Ovary (tissue), 3 donors: ENCODE measurements around the gene PRSS1.

ENCODE experiments used
- EP300 ChIP-seq: sonication (generic); formaldehyde crosslinking; IDR thresholded peaks from one replicate; pipeline ENCODE4 v1.6.1; 2017; ENCODE audit warnings: antibody characterized with exemption
- POLR2A ChIP-seq: fragments of 450-650 bp; IDR thresholded peaks from one replicate; pipeline ENCODE4 v1.6.1; 2017; ENCODE audit warnings: antibody characterized with exemption, mild to moderate bottlenecking, moderate library complexity
- TF ChIP-seq, protein P1 (sequence below), 3 donors: fragments of 450-650 bp in 2 of 3; fragments of 200-600 bp in 1 of 3; IDR thresholded peaks; one replicate each; pipeline versions ENCODE4 v1.5.1 to v1.8.0; 2016 to 2022; ENCODE audit warnings: antibody characterized with exemption in 3 of 3, mild to moderate bottlenecking in 1 of 3
- donor health status: DM: no; HTN: no; CAD: no.

DNA sequence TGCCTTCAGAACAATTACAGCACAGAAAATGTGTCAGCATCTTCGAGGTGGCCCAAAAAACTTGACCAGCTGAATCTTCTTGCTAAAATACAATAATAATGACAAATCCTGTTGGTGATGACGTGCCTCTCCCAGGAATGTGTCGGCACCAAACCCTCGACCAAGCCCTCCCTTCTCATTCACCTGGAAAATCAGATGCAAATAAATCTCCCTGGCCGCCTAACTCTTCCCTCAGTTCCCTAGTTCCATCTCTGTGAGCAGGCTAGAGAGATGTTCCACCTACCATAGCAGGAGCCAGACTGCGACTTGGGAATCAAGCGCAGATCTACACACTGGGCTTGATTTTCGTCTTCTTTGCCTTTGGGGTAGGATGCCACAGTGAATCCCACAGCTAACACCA, 4.1 kb downstream of the PRSS1 start:
- TF ChIP-seq, protein P1, sequence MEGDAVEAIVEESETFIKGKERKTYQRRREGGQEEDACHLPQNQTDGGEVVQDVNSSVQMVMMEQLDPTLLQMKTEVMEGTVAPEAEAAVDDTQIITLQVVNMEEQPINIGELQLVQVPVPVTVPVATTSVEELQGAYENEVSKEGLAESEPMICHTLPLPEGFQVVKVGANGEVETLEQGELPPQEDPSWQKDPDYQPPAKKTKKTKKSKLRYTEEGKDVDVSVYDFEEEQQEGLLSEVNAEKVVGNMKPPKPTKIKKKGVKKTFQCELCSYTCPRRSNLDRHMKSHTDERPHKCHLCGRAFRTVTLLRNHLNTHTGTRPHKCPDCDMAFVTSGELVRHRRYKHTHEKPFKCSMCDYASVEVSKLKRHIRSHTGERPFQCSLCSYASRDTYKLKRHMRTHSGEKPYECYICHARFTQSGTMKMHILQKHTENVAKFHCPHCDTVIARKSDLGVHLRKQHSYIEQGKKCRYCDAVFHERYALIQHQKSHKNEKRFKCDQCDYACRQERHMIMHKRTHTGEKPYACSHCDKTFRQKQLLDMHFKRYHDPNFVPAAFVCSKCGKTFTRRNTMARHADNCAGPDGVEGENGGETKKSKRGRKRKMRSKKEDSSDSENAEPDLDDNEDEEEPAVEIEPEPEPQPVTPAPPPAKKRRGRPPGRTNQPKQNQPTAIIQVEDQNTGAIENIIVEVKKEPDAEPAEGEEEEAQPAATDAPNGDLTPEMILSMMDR (IDR thresholded peaks at IDR 0.05) = no peak
- TF ChIP-seq EP300 (no peak), POLR2A (no peak)
